Measurements from ENCODE around the gene CYTH4.

Gene CYTH4

GRCh38 chr22:37292641-37293040, 10.3 kb downstream of the CYTH4 start:
- no peak for DNase-seq

GRCh38 chr22:37293172-37293571, 10.9 kb downstream of the CYTH4 start:
- no peak for DNase-seq

GRCh38 chr22:37294747-37295146, 12.4 kb downstream of the CYTH4 start:
- no peak for DNase-seq

DNA sequence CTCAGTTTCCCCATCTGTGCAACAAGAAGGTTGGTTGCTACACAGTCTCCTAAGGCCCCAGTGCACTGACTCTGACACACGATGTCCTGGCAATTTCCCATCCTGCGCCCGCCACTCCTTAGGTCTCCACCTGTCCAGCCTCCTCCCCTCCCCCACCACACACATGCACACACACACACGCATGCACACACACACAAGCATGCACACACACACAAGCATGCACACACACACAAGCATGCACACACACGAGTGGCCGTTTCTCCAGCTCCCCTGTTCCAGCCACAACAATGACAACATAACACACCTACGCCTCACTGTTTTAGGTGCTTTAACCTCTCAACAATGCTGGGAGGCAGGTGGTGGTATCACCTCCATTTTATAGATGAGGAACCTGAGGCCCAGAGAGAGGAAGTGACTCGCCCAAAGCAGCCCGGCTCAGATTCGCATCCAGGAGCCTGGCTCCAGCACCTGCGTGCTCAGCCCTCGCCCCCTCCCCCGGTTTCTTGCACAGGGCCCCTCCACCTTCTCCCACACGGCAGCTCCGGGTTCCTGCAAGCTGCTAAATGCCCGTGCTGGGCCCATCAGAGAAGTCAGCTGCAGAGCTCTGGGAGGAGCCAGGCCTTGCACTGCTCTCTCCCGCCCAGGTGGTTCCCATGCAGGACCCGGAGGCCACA, 13.0 kb downstream of the CYTH4 start:
- no peak for DNase-seq

DNA sequence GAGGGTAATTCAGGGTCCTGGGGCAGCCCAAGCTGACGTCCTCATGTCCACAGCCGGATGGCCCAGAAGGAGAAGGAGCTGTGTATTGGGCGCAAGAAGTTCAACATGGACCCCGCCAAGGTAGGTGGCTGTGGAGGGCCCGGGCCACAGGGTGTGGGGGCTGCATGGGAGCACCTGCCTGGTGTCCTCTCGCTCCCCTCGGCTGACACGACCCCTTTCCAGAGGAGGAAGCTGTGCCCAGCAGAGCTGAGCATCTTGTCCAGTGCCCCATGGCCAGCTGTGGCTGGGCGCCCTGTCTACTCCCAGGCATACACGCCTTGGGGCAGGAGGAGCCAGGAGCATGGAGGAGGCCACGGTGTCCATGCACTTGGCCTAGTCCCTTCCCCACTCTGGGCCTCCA, 13.6 kb downstream of the CYTH4 start:
- DNase-seq: no peak

GRCh38 chr22:37298748-37299495, 16.6 kb downstream of the CYTH4 start:
- no peak for DNase-seq

- DNase-seq: no peak
Observed at GRCh38 chr22:37299969-37300509, 17.7 kb downstream of the CYTH4 start.

DNA sequence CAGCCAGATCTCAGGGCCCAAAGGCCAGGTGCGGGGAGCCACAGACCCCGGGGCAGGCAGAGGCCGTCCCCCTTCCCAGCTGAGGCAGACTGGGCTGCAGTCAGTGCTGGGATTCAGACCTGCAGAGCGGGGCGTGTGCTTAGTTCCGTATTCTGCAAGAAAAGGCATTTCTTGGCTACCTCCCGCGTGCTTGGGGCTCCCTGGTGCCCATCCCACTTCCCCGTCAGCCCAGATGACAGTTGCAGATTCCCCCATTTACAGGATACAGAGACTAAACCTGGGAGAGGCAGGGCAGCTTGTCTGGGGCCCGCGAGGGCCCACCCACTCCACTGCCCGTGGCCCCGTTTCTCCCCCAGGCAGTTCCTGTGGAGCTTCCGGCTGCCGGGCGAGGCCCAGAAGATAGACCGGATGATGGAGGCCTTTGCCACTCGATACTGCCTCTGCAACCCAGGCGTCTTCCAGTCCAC, 18.3 kb downstream of the CYTH4 start:
- no peak for DNase-seq

DNA sequence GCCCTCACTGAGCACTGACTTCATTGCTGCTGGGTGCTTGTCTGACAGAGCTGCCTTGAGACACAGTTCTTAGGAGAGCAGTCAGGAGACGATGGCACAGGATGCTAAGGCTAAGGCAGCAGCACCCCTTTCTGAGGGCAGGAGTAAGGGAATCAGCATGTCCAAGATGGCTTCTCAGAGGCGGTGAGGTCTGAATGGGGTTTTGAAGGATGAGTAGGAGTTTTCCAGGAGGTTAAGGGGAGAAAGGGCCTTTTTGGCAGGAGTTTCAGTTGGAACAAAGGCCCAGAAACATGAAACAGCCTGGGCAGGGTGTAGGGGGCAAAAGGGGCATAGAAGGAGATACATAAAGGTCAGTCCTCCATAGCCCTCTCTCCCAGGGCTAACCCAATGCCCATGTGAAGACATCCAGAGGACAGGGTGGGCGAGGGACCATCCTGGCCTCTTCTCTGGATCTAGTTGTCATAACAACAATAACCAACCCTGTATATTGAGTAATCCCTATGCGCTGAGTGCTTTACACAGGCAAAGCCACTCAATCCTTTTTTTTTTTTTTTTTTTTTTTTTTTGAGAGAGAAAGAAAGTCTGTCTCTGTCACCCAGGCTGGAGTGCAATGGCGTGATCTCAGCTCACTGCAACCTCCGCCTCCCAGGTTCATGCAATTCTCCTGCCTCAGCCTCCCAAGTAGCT, 19.0 kb downstream of the CYTH4 start:
- no peak for DNase-seq

GRCh38 chr22:37302674-37303555, 20.6 kb downstream of the CYTH4 start:
- no peak for DNase-seq

- no peak for DNase-seq
Observed at GRCh38 chr22:37303821-37304274, 21.5 kb downstream of the CYTH4 start.

DNA sequence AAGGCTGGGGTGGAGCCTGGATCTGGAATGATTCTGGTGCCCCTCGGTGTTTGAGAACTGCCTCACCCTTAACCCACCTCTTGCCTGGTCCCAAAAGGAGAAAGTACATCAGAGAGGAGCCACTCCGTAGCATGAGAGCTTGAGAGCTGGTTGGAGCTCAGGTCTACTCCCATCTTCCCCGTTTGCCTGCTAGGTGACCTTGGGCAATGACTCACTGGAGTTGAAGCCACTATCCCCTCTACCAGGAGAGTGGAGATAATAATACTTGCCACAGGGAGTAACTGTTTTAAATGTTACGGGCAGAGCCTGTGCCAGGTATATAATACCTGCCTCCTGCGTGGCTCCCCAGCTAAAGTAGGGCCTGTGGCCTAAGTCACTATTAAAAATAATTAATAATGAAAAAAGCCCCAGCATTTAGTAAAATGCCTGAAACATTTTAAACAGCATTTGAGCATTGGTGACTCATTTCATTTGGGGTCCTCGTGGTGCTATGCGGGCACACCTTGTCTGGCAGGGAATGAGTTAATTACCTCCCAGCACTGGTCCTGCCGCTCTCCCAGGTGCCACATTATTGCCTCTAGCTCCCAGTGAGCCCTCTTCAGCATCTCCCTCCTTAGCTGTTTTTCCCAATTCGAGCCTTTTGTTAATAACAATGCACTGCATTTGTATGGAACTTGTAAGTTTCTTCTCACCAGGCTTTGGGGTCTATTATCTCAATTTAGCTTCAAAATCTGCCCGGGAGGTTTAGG, 22.5 kb downstream of the CYTH4 start:
- no peak for DNase-seq

GRCh38 chr22:37305887-37306286, 23.6 kb downstream of the CYTH4 start:
- DNase-seq: no peak

- no peak for DNase-seq
Observed at GRCh38 chr22:37306494-37306829, 24.2 kb downstream of the CYTH4 start.

DNA sequence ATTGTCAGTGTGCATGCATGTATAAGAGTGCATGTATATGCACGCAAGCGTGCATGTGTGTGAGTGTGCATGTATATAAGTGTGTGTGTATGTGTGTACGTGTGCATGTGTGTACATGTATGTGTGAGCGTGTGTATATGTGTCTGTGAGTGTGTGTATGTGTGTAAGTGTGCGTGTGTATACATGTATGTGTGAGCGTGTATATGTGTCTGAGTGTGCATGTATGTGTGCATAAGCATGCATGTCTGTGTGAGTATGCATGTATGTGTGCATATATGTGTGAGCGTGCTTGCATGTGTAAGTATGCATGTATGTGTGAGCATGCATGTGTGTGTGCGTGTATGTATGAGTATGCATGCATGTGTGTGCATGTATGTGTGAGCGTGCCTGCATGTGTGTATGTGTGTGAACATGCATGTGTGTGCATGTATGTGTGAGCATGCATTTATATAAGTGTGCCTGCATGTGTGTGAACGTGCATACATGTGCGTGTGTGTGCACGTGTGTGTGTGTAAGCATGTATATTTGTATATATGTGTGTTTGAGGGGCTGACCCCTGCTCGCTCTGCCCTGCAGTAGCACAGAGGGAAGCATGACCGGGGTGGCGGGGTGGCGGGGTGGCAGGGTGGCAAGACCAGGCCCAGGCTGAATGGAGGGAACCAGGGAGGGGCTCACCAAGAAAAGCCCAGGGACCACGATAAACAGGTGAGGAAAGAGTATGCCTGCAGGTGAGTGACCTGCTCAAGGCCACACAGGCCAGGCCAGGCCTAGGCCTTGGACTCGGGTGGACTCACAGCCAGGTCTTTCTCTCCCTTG, 26.3 kb downstream of the CYTH4 start:
- no peak for DNase-seq

DNA sequence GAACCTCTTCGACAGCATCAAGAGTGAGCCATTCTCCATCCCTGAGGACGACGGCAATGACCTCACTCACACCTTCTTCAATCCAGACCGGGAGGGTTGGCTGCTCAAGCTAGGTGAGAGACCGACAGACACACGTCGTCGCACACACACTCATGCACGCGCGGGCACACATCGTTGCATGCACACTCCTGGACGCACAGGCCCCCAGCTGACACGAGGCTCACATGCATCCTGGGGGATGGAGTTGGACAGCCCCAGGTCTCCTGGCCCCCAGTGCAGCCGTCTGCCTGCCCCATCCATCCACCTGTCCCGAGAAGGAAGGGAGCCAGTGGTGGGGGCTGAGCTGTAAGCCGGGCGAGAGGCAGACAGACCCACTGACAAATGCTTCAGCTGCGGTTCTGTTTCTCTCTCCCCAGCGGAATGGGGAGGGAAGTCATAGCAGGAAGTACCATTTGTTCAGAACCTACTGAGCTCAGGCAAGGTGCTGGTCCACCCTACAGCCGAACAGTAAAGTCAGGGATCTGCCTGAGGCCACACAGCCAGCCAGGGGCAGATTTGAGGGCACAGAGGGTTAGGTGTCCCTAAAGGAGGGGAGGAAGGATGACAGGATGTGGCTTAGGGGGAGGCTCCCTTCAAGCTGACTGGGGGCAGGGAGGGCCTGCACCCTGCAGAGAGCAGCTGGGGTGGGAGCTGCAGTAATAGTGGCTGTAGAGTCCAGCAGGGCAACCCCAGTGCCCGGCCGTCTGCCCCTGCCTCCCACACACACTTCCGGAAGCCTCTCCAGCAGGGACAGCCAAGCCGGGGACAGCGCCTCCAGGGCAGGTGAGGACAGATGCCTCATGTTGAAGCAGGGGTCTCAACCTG, 27.1 kb downstream of the CYTH4 start:
- DNase-seq: no peak

GRCh38 chr22:37310075-37310606, 27.8 kb downstream of the CYTH4 start:
- DNase-seq: no peak

DNA sequence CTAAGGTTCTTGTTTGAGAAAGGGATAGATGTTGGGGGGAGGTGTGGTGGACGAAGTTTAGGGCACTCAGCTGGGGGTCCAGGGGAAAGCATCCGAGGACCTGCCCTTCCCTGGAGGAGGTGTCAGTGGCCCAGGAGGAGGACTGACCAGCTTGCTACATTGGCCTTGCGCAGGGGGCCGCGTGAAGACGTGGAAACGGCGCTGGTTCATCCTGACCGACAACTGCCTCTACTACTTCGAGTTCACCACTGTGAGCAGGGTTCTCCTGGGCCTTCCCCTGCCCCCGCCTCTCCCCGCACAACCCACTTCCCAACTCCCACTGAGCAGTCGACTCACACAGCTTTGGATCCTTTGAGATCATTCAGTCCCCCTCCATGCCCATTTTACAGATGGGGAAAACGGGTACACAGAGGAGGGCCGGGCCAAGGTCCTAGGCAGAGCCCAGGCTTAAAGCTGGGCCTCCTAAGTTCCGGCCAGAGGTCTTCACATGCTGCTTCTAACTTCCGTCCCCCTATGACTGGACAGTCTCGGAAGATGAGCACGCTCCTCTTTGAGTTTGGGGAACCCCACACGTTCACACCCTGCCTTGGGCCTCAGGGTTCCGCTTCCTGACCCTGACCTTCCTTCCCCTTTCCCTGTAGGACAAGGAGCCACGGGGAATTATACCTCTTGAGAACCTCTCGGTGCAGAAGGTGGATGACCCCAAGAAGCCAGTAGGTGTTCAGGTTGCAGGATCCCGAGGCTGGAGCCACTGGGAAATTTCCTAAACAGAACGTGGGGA, 28.7 kb downstream of the CYTH4 start:
- DNase-seq: no peak

DNA sequence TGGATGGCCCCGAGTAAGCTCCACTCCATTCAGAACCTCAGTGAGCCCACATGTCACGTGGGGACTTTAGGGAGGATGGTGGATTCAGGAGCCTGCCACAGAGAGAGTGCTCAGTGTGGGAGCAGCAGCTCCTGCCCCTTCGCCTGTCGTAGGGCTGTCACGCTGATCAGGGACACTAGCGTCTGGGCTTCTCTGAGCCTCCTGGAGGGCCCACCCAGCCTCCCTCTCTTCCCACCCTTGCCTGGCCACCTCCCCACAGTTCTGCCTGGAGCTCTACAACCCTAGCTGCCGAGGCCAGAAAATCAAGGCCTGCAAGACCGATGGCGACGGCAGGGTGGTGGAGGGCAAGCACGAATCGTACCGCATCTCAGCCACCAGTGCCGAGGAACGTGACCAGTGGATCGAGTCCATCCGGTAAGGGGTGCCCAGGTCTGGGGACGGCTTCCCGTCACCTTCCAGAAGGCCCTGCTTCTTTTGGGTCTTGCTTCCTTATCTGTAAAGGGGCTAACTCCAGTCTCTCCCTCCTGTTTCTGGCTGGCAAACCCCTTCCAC, 29.5 kb downstream of the CYTH4 start:
- no peak for DNase-seq
